ENCODE measurements around the gene RASSF3.
"Not testable (repeated sequence)": the region's sequence is repeated elsewhere in the genome, so short reads cannot be mapped to it uniquely, and the experiment has no call there.

RASSF3 gene

GRCh38 chr12:64672925-64673409 is 62.7 kb downstream of the RASSF3 start:
- no peak for DNase-seq

- no peak for DNase-seq
Measured at GRCh38 chr12:64673490-64674169, 63.3 kb downstream of the RASSF3 start.

- no peak for DNase-seq
Measured at GRCh38 chr12:64674367-64674922, 64.2 kb downstream of the RASSF3 start.

GRCh38 chr12:64675795-64676194 is 65.5 kb downstream of the RASSF3 start:
- DNase-seq = no peak

GRCh38 chr12:64678248-64678647 is 68.0 kb downstream of the RASSF3 start:
- DNase-seq = peak in 1 of 2 experiments; percentile 4

GRCh38 chr12:64678835-64679234 is 68.5 kb downstream of the RASSF3 start:
- DNase-seq = no peak

- no peak for DNase-seq
Measured at GRCh38 chr12:64679487-64680001, 69.2 kb downstream of the RASSF3 start.

GRCh38 chr12:64680235-64680634 is 69.9 kb downstream of the RASSF3 start:
- DNase-seq = no peak

GRCh38 chr12:64681200-64682052 is 71.1 kb downstream of the RASSF3 start:
- no peak for DNase-seq

- DNase-seq = no peak
Measured at GRCh38 chr12:64682572-64683277, 72.4 kb downstream of the RASSF3 start.

- no peak for DNase-seq
Measured at GRCh38 chr12:64683816-64684543, 73.7 kb downstream of the RASSF3 start.

- DNase-seq = no peak
Measured at GRCh38 chr12:64685050-64685449, 74.8 kb downstream of the RASSF3 start.

GRCh38 chr12:64685605-64686004 is 75.3 kb downstream of the RASSF3 start:
- DNase-seq = no peak

- DNase-seq = no peak
Measured at GRCh38 chr12:64687816-64688215, 77.5 kb downstream of the RASSF3 start.

GRCh38 chr12:64688219-64688618 is 77.9 kb downstream of the RASSF3 start:
- DNase-seq = no peak

- DNase-seq = no peak
Measured at GRCh38 chr12:64688715-64689114, 78.4 kb downstream of the RASSF3 start.

- DNase-seq = not testable (repeated sequence)
Measured at GRCh38 chr12:64690236-64690635, 79.9 kb downstream of the RASSF3 start.

GRCh38 chr12:64691227-64691794 is 81.0 kb downstream of the RASSF3 start:
- DNase-seq = peak in 1 of 2 experiments; percentile 11

GRCh38 chr12:64691795-64692583 is 81.7 kb downstream of the RASSF3 start:
- DNase-seq = peak in 1 of 2 experiments; percentile 11

GRCh38 chr12:64694130-64695040 is 84.1 kb downstream of the RASSF3 start:
- DNase-seq = no peak
